SK-N-SH treated with all-trans-retinoic acid at 6 μM for 48 hours (cell line): Measurements from ENCODE around the gene FAF1.

Source experiments
- ATAC-seq: fragments of 200-7000 bp; cut with Tn5 transposase; 3 replicates; pipeline ENCODE4 v1.9.1; 2020; ENCODE audit warnings: mild to moderate bottlenecking, moderate library complexity
- ARNTL ChIP-seq: fragments of 450-650 bp; formaldehyde crosslinking; IDR thresholded peaks from 2 replicates; pipeline ENCODE4 v1.5.0; 2020; ENCODE audit warnings: low read depth, mild to moderate bottlenecking, moderate library complexity, borderline replicate concordance
- BACH2 ChIP-seq: fragments of 250-450 bp; sonication (Bioruptor Pico); IDR thresholded peaks from 2 replicates; pipeline ENCODE4 v1.9.0; 2021; ENCODE audit warnings: mild to moderate bottlenecking, borderline replicate concordance
- CSDC2 ChIP-seq: fragments of 250-450 bp; sonication (Bioruptor Pico); IDR thresholded peaks from 2 replicates; pipeline ENCODE4 v1.5.0; 2020; ENCODE audit warnings: mild to moderate bottlenecking, moderate library complexity
- ESRRG ChIP-seq: fragments of 250-450 bp; sonication (Bioruptor Pico); IDR thresholded peaks from 2 replicates; pipeline ENCODE4 v1.6.1; 2021; ENCODE audit warnings: mild to moderate bottlenecking
- ISL1 ChIP-seq: fragments of 250-450 bp; sonication (Bioruptor Pico); IDR thresholded peaks from 2 replicates; pipeline ENCODE4 v2.1.2; 2022; ENCODE audit warnings: mild to moderate bottlenecking, moderate library complexity
- OSR1 ChIP-seq: fragments of 250-450 bp; sonication (Bioruptor Pico); IDR thresholded peaks from 2 replicates; pipeline ENCODE4 v1.8.0; 2022; ENCODE audit warnings: moderate library complexity, mild to moderate bottlenecking, inconsistent platforms
- PATZ1 ChIP-seq: fragments of 250-450 bp; sonication (Bioruptor Pico); IDR thresholded peaks from 2 replicates; pipeline ENCODE4 v1.8.0; 2020; ENCODE audit warnings: mild to moderate bottlenecking, moderate library complexity, borderline replicate concordance
- POU6F1 ChIP-seq: fragments of 250-450 bp; sonication (Bioruptor Pico); IDR thresholded peaks from 2 replicates; pipeline ENCODE4 v1.8.0; 2021; ENCODE audit warnings: low read depth, mild to moderate bottlenecking, moderate library complexity, borderline replicate concordance
- PPARA ChIP-seq: fragments of 250-450 bp; sonication (Bioruptor Pico); IDR thresholded peaks from 2 replicates; pipeline ENCODE4 v1.5.0; 2020; ENCODE audit warnings: mild to moderate bottlenecking, borderline replicate concordance
- SNAI2 ChIP-seq: fragments of 250-450 bp; sonication (Bioruptor Pico); IDR thresholded peaks from 2 replicates; pipeline ENCODE4 v1.5.0; 2020; ENCODE audit warnings: mild to moderate bottlenecking, moderate library complexity
- TCF4 ChIP-seq: fragments of 250-450 bp; sonication (Bioruptor Pico); IDR thresholded peaks from 2 replicates; pipeline ENCODE4 v1.8.0; 2021; ENCODE audit warnings: mild to moderate bottlenecking, moderate library complexity, borderline replicate concordance
- TOX ChIP-seq: fragments of 250-450 bp; sonication (Bioruptor Pico); IDR thresholded peaks from 2 replicates; pipeline ENCODE4 v1.8.0; 2021; ENCODE audit warnings: mild to moderate bottlenecking, moderate library complexity, borderline replicate concordance
- ZC3H10 ChIP-seq: fragments of 250-450 bp; sonication (Bioruptor Pico); IDR thresholded peaks from 2 replicates; pipeline ENCODE4 v1.5.1; 2021; ENCODE audit warnings: mild to moderate bottlenecking, moderate library complexity
- ZFP3 ChIP-seq: fragments of 250-450 bp; sonication (Bioruptor Pico); IDR thresholded peaks from 2 replicates; pipeline ENCODE4 v1.5.0; 2020; ENCODE audit warnings: mild to moderate bottlenecking, moderate library complexity
- ZNF565 ChIP-seq: fragments of 450-650 bp; formaldehyde crosslinking; conservative IDR thresholded peaks from 2 replicates; pipeline ENCODE4 v1.5.0; 2020; ENCODE audit warnings: low read depth, mild to moderate bottlenecking, moderate library complexity
- ZNF70 ChIP-seq: fragments of 450-650 bp; formaldehyde crosslinking; IDR thresholded peaks from 2 replicates; pipeline ENCODE4 v1.5.0; 2020; ENCODE audit warnings: mild to moderate bottlenecking, moderate library complexity
- ZNF8 ChIP-seq: fragments of 450-650 bp; formaldehyde crosslinking; IDR thresholded peaks from 2 replicates; pipeline ENCODE4 v1.5.0; 2020; ENCODE audit warnings: mild to moderate bottlenecking, moderate library complexity
- TF ChIP-seq, protein P1 (sequence below): fragments of 250-450 bp; sonication (Bioruptor Pico); IDR thresholded peaks from 2 replicates; pipeline ENCODE4 v1.5.1; 2021; ENCODE audit warnings: mild to moderate bottlenecking, moderate library complexity
- TF ChIP-seq, protein P2 (sequence below): fragments of 250-450 bp; sonication (Bioruptor Pico); IDR thresholded peaks from 2 replicates; pipeline ENCODE4 v1.5.1; 2020; ENCODE audit warnings: low read depth, mild to moderate bottlenecking, moderate library complexity
- TF ChIP-seq, protein P3 (sequence below): fragments of 250-450 bp; sonication (Bioruptor Pico); IDR thresholded peaks from 2 replicates; pipeline ENCODE4 v1.5.0; 2020; ENCODE audit warnings: mild to moderate bottlenecking, moderate library complexity

Gene FAF1

DNA sequence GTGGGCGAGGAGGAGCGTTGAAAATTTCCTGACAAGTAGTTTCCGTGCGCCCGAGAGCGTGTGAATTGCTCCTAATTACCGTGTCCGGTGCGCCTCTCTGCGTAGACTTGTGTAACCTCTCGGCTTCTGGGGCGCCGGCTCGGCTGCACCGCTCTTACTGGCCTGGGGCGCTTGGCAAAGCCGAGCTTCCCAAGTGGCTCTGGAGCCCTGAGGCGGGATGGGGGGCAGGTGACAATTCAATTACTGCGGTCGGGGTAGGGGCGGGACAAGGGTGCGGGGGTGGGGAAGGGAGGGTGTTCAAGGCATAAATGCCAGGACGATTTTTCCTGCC, 536.4 kb downstream of the FAF1 start:
- ATAC-seq: peak; percentile 2; the same call in 1 of the 3 replicates
- TF ChIP-seq BACH2 (CRISPR knock-in tag) (no peak), ZC3H10 (CRISPR knock-in tag) (no peak), TCF4 (no peak), ISL1 (CRISPR knock-in tag) (no peak), TOX (CRISPR knock-in tag) (no peak), ESRRG (CRISPR knock-in tag) (no peak)
- TF ChIP-seq, protein P1, sequence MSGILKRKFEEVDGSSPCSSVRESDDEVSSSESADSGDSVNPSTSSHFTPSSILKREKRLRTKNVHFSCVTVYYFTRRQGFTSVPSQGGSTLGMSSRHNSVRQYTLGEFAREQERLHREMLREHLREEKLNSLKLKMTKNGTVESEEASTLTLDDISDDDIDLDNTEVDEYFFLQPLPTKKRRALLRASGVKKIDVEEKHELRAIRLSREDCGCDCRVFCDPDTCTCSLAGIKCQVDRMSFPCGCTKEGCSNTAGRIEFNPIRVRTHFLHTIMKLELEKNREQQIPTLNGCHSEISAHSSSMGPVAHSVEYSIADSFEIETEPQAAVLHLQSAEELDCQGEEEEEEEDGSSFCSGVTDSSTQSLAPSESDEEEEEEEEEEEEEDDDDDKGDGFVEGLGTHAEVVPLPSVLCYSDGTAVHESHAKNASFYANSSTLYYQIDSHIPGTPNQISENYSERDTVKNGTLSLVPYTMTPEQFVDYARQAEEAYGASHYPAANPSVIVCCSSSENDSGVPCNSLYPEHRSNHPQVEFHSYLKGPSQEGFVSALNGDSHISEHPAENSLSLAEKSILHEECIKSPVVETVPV: no peak

- peak; percentile 59 for ATAC-seq
- TF ChIP-seq, protein P2, sequence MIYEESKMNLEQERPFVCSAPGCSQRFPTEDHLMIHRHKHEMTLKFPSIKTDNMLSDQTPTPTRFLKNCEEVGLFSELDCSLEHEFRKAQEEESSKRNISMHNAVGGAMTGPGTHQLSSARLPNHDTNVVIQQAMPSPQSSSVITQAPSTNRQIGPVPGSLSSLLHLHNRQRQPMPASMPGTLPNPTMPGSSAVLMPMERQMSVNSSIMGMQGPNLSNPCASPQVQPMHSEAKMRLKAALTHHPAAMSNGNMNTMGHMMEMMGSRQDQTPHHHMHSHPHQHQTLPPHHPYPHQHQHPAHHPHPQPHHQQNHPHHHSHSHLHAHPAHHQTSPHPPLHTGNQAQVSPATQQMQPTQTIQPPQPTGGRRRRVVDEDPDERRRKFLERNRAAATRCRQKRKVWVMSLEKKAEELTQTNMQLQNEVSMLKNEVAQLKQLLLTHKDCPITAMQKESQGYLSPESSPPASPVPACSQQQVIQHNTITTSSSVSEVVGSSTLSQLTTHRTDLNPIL (CRISPR knock-in tag): no peak
- TF ChIP-seq SNAI2 (CRISPR knock-in tag) (no peak), PATZ1 (CRISPR knock-in tag) (no peak), CSDC2 (CRISPR knock-in tag) (no peak), ESRRG (CRISPR knock-in tag) (no peak), ZNF565 (CRISPR knock-in tag) (no peak)
- TF ChIP-seq, protein P3, sequence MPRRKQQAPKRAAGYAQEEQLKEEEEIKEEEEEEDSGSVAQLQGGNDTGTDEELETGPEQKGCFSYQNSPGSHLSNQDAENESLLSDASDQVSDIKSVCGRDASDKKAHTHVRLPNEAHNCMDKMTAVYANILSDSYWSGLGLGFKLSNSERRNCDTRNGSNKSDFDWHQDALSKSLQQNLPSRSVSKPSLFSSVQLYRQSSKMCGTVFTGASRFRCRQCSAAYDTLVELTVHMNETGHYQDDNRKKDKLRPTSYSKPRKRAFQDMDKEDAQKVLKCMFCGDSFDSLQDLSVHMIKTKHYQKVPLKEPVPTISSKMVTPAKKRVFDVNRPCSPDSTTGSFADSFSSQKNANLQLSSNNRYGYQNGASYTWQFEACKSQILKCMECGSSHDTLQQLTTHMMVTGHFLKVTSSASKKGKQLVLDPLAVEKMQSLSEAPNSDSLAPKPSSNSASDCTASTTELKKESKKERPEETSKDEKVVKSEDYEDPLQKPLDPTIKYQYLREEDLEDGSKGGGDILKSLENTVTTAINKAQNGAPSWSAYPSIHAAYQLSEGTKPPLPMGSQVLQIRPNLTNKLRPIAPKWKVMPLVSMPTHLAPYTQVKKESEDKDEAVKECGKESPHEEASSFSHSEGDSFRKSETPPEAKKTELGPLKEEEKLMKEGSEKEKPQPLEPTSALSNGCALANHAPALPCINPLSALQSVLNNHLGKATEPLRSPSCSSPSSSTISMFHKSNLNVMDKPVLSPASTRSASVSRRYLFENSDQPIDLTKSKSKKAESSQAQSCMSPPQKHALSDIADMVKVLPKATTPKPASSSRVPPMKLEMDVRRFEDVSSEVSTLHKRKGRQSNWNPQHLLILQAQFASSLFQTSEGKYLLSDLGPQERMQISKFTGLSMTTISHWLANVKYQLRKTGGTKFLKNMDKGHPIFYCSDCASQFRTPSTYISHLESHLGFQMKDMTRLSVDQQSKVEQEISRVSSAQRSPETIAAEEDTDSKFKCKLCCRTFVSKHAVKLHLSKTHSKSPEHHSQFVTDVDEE (CRISPR knock-in tag): no peak
Observed at GRCh38 chr1:50422946-50423669, 537.0 kb downstream of the FAF1 start, which contains the start of gene DMRTA2. Gene DMRTA2 (minus strand): TSS chr1:50423443. CDS start chr1:50421536, 1,907 bp downstream.

- TF ChIP-seq ZFP3: no peak
- no peak for TF ChIP-seq ZNF8 (CRISPR knock-in tag)
- TF ChIP-seq SNAI2 (CRISPR knock-in tag): no peak
- no peak for TF ChIP-seq ARNTL (CRISPR knock-in tag)
- no peak for TF ChIP-seq PATZ1 (CRISPR knock-in tag)
- TF ChIP-seq CSDC2 (CRISPR knock-in tag): no peak
- TF ChIP-seq OSR1 (CRISPR knock-in tag): no peak
- TF ChIP-seq ZC3H10 (CRISPR knock-in tag): no peak
- TF ChIP-seq TOX (CRISPR knock-in tag): no peak
- TF ChIP-seq, protein P2 (CRISPR knock-in tag): no peak
- TF ChIP-seq PPARA (CRISPR knock-in tag): no peak
- TF ChIP-seq BACH2 (CRISPR knock-in tag): no peak
- no peak for TF ChIP-seq ZNF565 (CRISPR knock-in tag)
- TF ChIP-seq ZNF70: no peak
- no peak for TF ChIP-seq POU6F1
- no peak for TF ChIP-seq TCF4
- no peak for TF ChIP-seq ESRRG (CRISPR knock-in tag)
- TF ChIP-seq, protein P1: no peak
Observed at GRCh38 chr1:50422675-50422945, 537.5 kb downstream of the FAF1 start.

More at GRCh38 chr1:50422675-50422945, 537.5 kb downstream of the FAF1 start:
- no peak; the same call in 2 of the 3 replicates for ATAC-seq
